HCT116 (cell line): ENCODE measurements around the gene PA2G4. TPM values are rescaled to one million over a fixed set of nuclear protein-coding genes. Genes with fewer than 3 reads are reported as not detected.

Source experiments
- ATAC-seq: fragments of 200-7000 bp; cut with Tn5 transposase; 2 replicates; pipeline ENCODE4 v1.9.1; 2020; ENCODE audit warnings: mild to moderate bottlenecking, moderate library complexity
- BruUV-seq: library from RNA; stranded (reverse); fragments of 400-500 nt; replicated peaks from 2 replicates; lab custom pipeline; 2021; lab: Mats Ljungman, UMichigan
- CTCF ChIA-PET: fragments of 300-600 bp; sonication (Branson Sonifier 250); formaldehyde crosslinking; loops from one replicate; lab custom pipeline; 2021; ENCODE audit warnings: antibody characterized with exemption; lab: Charles Lee
- POLR2A ChIA-PET: fragments of 300-600, 350-600 bp; sonication (Branson Sonifier 250); formaldehyde crosslinking; loops from one replicate; lab custom pipeline; 2021; ENCODE audit warnings: antibody characterized with exemption; lab: Charles Lee
- RAD21 ChIA-PET, 2 experiments: fragments of 300-600 bp; sonication (Branson Sonifier 250); formaldehyde crosslinking; loops; one replicate each; lab custom pipeline; 2023; ENCODE audit warnings: low total read pairs in 2 of 2; ENCODE audit not compliant: uncharacterized antibody in 2 of 2, unreplicated experiment in 2 of 2, low non-redundant PET in 1 of 2; lab: Charles Lee
- DNase-seq: peaks from one replicate; pipeline ENCODE4 v3.0.0-alpha.2; 2010; ENCODE audit warnings: low read depth, low spot score
- H2AFZ ChIP-seq: fragments of 200-600 bp; shearing (Covaris generic), sonication (generic); 2 replicates; pipeline ENCODE4 v1.6.1; 2017; ENCODE audit warnings: low read depth, mixed run types, mixed read lengths, antibody characterized with exemption, low read length; ENCODE audit not compliant: poor library complexity, severe bottlenecking
- H3K27ac ChIP-seq: 2 replicates; pipeline ENCODE4 v1.5.1; 2012; ENCODE audit warnings: low read depth, low read length
- H3K27me3 ChIP-seq: fragments of 200-600 bp; sonication (generic); 2 replicates; pipeline ENCODE4 v1.6.1; 2016; ENCODE audit warnings: mixed run types, low read length, mixed read lengths; ENCODE audit not compliant: insufficient read depth
- H3K36me3 ChIP-seq, 2 experiments: fragments of 200-500 bp in 1 of 2; fragments of 200-600 bp in 1 of 2; sonication (Bioruptor generic) in 1 of 2; sonication (generic) in 1 of 2; 2 replicates each; pipeline versions ENCODE4 v1.5.1 to v1.6.1; 2014 to 2016; ENCODE audit warnings: low read length in 2 of 2, inconsistent platforms in 1 of 2, mixed read lengths in 1 of 2, mixed run types in 1 of 2; ENCODE audit not compliant: insufficient read depth in 2 of 2, control insufficient read depth in 1 of 2
- H3K4me1 ChIP-seq, 2 experiments: fragments of 200-600 bp in 1 of 2; sonication (generic) in 1 of 2; 2 replicates each; pipeline versions ENCODE4 v1.5.1 to v1.6.1; 2012 to 2017; ENCODE audit warnings: low read length in 2 of 2, inconsistent platforms in 1 of 2, mild to moderate bottlenecking in 1 of 2, mixed read lengths in 1 of 2, mixed run types in 1 of 2, moderate library complexity in 1 of 2; ENCODE audit not compliant: insufficient read depth in 2 of 2, control insufficient read depth in 1 of 2
- H3K4me2 ChIP-seq: fragments of 200-600 bp; sonication (generic); 2 replicates; pipeline ENCODE4 v1.6.1; 2017; ENCODE audit warnings: mixed run types, low read length, mixed read lengths
- H3K4me3 ChIP-seq, 2 experiments: fragments of 200-600 bp in 1 of 2; sonication (generic) in 1 of 2; replicated peaks in 1 of 2; 2 replicates each; pipeline ENCODE4 v1.5.1; 2011 to 2016; ENCODE audit warnings: low read length in 2 of 2, control low read depth in 1 of 2, low read depth in 1 of 2, mild to moderate bottlenecking in 1 of 2, mixed read lengths in 1 of 2, mixed run types in 1 of 2
- H3K79me2 ChIP-seq: fragments of 200-600 bp; sonication (generic); 2 replicates; pipeline ENCODE4 v1.6.1; 2017; ENCODE audit warnings: mild to moderate bottlenecking, mixed run types, low read length, moderate library complexity, mixed read lengths; ENCODE audit not compliant: insufficient read depth
- H3K9ac ChIP-seq: fragments of 200-600 bp; sonication (generic); 2 replicates; pipeline ENCODE4 v1.6.1; 2016; ENCODE audit warnings: low read length, mixed read lengths
- H3K9me2 ChIP-seq: fragments of 200-600 bp; sonication (generic), shearing (Covaris generic); 2 replicates; pipeline ENCODE4 v1.6.1; 2017; ENCODE audit warnings: mixed run types, mild to moderate bottlenecking, moderate library complexity; ENCODE audit not compliant: insufficient read depth
- H3K9me3 ChIP-seq, 2 experiments: fragments of 200-500 bp in 1 of 2; fragments of 200-600 bp in 1 of 2; sonication (Bioruptor generic) in 1 of 2; sonication (generic) in 1 of 2; 2 replicates each; pipeline ENCODE4 v1.6.1; 2014 to 2017; ENCODE audit warnings: low read length in 2 of 2, mixed read lengths in 2 of 2, inconsistent platforms in 1 of 2, low read depth in 1 of 2, mild to moderate bottlenecking in 1 of 2, mixed run types in 1 of 2, moderate library complexity in 1 of 2; ENCODE audit not compliant: control insufficient read depth in 1 of 2, insufficient read depth in 1 of 2
- H4K20me1 ChIP-seq: fragments of 200-600 bp; sonication (generic), shearing (Covaris generic); 2 replicates; pipeline ENCODE4 v1.6.1; 2017; ENCODE audit warnings: mixed run types, mild to moderate bottlenecking, moderate library complexity; ENCODE audit not compliant: insufficient read depth
- ATF3 ChIP-seq: IDR thresholded peaks from 2 replicates; pipeline ENCODE4 v1.6.1; 2012
- CBX3 ChIP-seq: IDR thresholded peaks from 2 replicates; pipeline ENCODE4 v1.6.1; 2012; ENCODE audit warnings: low read depth
- CEBPB ChIP-seq: IDR thresholded peaks from 2 replicates; pipeline ENCODE4 v1.6.1; 2012; ENCODE audit warnings: low read depth
- EGR1 ChIP-seq: IDR thresholded peaks from 2 replicates; pipeline ENCODE4 v1.6.1; 2012; ENCODE audit warnings: low read depth
- EZH2 ChIP-seq: fragments of 200-600 bp; sonication (generic); IDR thresholded peaks from 2 replicates; pipeline ENCODE4 v1.6.1; 2017; ENCODE audit warnings: antibody characterized with exemption, mixed run types
- FOSL1 ChIP-seq: IDR thresholded peaks from 2 replicates; pipeline ENCODE4 v1.6.1; 2012; ENCODE audit warnings: low read depth
- JUND ChIP-seq: IDR thresholded peaks from 2 replicates; pipeline ENCODE4 v1.6.1; 2012
- POLR2A ChIP-seq: IDR thresholded peaks from 2 replicates; pipeline ENCODE4 v1.7.0; 2011; ENCODE audit warnings: borderline replicate concordance; ENCODE audit not compliant: insufficient read depth, insufficient read length; ENCODE audit errors: extremely low read depth
- RAD21 ChIP-seq: IDR thresholded peaks from 2 replicates; pipeline ENCODE4 v1.6.1; 2012; ENCODE audit warnings: low read depth, mild to moderate bottlenecking
- REST ChIP-seq: IDR thresholded peaks from 2 replicates; pipeline ENCODE4 v1.6.1; 2012; ENCODE audit warnings: low read depth
- SIN3A ChIP-seq: IDR thresholded peaks from 2 replicates; pipeline ENCODE4 v1.6.1; 2012; ENCODE audit warnings: low read depth
- SP1 ChIP-seq: IDR thresholded peaks from 2 replicates; pipeline ENCODE4 v1.6.1; 2012; ENCODE audit warnings: low read depth
- TCF7L2 ChIP-seq: IDR thresholded peaks from 2 replicates; pipeline ENCODE4 v1.7.0; 2011; ENCODE audit warnings: borderline replicate concordance, inconsistent platforms; ENCODE audit not compliant: insufficient read depth, insufficient read length; ENCODE audit errors: extremely low read depth
- YY1 ChIP-seq: IDR thresholded peaks from 2 replicates; pipeline ENCODE4 v1.6.1; 2011; ENCODE audit warnings: low read length, low read depth, moderate library complexity, mild to moderate bottlenecking; ENCODE audit not compliant: insufficient replicate concordance; ENCODE audit errors: extremely low read depth
- ZFX ChIP-seq: fragments of 450-650 bp; IDR thresholded peaks from 2 replicates; pipeline ENCODE4 v1.6.1; 2017
- intact Hi-C: fragments of 100-400 bp; cut with micrococcal nuclease; formaldehyde crosslinking; loops from 2 replicates; pipeline ENCODE4 v1.10.0; 2022
- total RNA-seq: library from RNA; stranded (reverse); gene quantifications from one replicate; pipeline ENCODE4 v1.2.1, GENCODE V29; 2021; ENCODE audit not compliant: unreplicated experiment
- TF ChIP-seq, protein P1 (sequence below): IDR thresholded peaks from 2 replicates; pipeline ENCODE4 v1.6.1; 2011; ENCODE audit warnings: mild to moderate bottlenecking, low read length, moderate library complexity; ENCODE audit not compliant: insufficient replicate concordance; ENCODE audit errors: extremely low read depth
- TF ChIP-seq, protein P2 (sequence below), 3 experiments: fragments of 200-600 bp in 1 of 3; sonication (generic) in 1 of 3; IDR thresholded peaks in 2 of 3; conservative IDR thresholded peaks in 1 of 3; 2 replicates each; pipeline ENCODE4 v1.5.1; 2012 to 2017; ENCODE audit warnings: low read depth in 2 of 3, low read length in 2 of 3, antibody characterized with exemption in 1 of 3, borderline replicate concordance in 1 of 3, control low read depth in 1 of 3, mild to moderate bottlenecking in 1 of 3, mixed read lengths in 1 of 3, mixed run types in 1 of 3, moderate library complexity in 1 of 3; ENCODE audit not compliant: insufficient read depth in 1 of 3
- TF ChIP-seq, protein P3 (sequence below): IDR thresholded peaks from 2 replicates; pipeline ENCODE4 v1.6.1; 2012

The PA2G4 gene
- total RNA-seq, 1 experiment from 2014 or later = 302 TPM

DNA sequence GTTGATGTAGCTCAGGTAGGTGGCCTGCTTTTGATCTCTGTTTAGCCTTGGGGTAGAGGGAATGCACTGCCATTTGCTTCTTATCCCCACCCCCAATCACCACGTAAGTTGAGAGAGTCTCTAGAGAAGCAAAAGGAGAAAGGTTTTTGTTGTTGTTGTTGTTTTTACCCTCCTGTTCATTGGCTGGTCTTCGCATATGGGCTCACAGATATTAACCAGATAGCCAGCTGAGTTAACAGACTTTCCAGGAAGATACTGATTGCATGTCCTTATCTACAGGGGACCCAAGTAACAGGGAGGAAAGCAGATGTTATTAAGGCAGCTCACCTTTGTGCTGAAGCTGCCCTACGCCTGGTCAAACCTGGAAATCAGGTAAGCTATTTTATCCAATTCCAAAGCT, 2.9 kb downstream of the PA2G4 start (continued):
- TF ChIP-seq, protein P1, sequence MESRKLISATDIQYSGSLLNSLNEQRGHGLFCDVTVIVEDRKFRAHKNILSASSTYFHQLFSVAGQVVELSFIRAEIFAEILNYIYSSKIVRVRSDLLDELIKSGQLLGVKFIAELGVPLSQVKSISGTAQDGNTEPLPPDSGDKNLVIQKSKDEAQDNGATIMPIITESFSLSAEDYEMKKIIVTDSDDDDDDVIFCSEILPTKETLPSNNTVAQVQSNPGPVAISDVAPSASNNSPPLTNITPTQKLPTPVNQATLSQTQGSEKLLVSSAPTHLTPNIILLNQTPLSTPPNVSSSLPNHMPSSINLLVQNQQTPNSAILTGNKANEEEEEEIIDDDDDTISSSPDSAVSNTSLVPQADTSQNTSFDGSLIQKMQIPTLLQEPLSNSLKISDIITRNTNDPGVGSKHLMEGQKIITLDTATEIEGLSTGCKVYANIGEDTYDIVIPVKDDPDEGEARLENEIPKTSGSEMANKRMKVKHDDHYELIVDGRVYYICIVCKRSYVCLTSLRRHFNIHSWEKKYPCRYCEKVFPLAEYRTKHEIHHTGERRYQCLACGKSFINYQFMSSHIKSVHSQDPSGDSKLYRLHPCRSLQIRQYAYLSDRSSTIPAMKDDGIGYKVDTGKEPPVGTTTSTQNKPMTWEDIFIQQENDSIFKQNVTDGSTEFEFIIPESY = no peak
- no peak for TF ChIP-seq FOSL1
- no peak for TF ChIP-seq ATF3
- TF ChIP-seq CBX3 = no peak
- TF ChIP-seq POLR2A = no peak

- H3K9me3 ChIP-seq = no peaks in the 10 kb centered on the region
- H2AFZ ChIP-seq = no peak overlapping the region
- H3K36me3 ChIP-seq = peaks cover 46 to 75% of the 10 kb centered on the region in 2 experiments
- DNase-seq (no peak), ATAC-seq (no peak)
- no peaks in the 10 kb centered on the region for H3K27me3 ChIP-seq
- peaks cover 13 to 24% of the 10 kb centered on the region in 2 experiments for H3K4me1 ChIP-seq
- H3K9ac ChIP-seq = no peak overlapping the region
- no peak for TF ChIP-seq RAD21
- no peak for TF ChIP-seq EZH2
- TF ChIP-seq, protein P2, sequence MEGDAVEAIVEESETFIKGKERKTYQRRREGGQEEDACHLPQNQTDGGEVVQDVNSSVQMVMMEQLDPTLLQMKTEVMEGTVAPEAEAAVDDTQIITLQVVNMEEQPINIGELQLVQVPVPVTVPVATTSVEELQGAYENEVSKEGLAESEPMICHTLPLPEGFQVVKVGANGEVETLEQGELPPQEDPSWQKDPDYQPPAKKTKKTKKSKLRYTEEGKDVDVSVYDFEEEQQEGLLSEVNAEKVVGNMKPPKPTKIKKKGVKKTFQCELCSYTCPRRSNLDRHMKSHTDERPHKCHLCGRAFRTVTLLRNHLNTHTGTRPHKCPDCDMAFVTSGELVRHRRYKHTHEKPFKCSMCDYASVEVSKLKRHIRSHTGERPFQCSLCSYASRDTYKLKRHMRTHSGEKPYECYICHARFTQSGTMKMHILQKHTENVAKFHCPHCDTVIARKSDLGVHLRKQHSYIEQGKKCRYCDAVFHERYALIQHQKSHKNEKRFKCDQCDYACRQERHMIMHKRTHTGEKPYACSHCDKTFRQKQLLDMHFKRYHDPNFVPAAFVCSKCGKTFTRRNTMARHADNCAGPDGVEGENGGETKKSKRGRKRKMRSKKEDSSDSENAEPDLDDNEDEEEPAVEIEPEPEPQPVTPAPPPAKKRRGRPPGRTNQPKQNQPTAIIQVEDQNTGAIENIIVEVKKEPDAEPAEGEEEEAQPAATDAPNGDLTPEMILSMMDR (IDR thresholded peaks at IDR 0.05 in 2 of 3, conservative IDR thresholded peaks at IDR 0.05 in 1 of 3; ENCODE audit: borderline replicate concordance in 1 of 3, insufficient read depth in 1 of 3, low read depth in 2 of 3, low read length in 2 of 3) = no peak
- no peak for TF ChIP-seq REST
- no peak for TF ChIP-seq ZFX
- TF ChIP-seq, protein P3, sequence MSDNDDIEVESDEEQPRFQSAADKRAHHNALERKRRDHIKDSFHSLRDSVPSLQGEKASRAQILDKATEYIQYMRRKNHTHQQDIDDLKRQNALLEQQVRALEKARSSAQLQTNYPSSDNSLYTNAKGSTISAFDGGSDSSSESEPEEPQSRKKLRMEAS = no peak
- TF ChIP-seq SP1 = no peak
- TF ChIP-seq CEBPB = no peak
- TF ChIP-seq POLR2A = no peak
- TF ChIP-seq CBX3 = no peak
- TF ChIP-seq EGR1 = no peak
- no peak for TF ChIP-seq TCF7L2
- no peak for TF ChIP-seq SIN3A
- TF ChIP-seq YY1 = no peak
- TF ChIP-seq JUND = no peak
- H3K4me2 ChIP-seq = no peak overlapping the region
- H4K20me1 ChIP-seq = peaks cover 7% of the 10 kb centered on the region; the same call in 1 of the 2 replicates
- intact Hi-C loops = loop anchor here (10.0 kb wide), 1 partner anchor 376 kb away; no protein-coding TSS in a partner anchor
- H3K4me3 ChIP-seq = no peak overlapping the region
- peaks cover 51% of the 10 kb centered on the region for H3K79me2 ChIP-seq
- ChIA-PET CTCF (no interaction called here), POLR2A (interaction anchor here (0.6 kb wide), 1 partner anchor 119 kb away, joined by 3 read pairs; no protein-coding TSS in a partner anchor), RAD21 (no interaction called here)
- no TSS peak for BruUV-seq
- H3K9me2 ChIP-seq = no peaks in the 10 kb centered on the region
- H3K27ac ChIP-seq = no peak overlapping the region
Measured at GRCh38 chr12:56110571-56110970, 6.2 kb downstream of the PA2G4 start.
